ENCODE measurements around the gene PNPLA7.

DNA sequence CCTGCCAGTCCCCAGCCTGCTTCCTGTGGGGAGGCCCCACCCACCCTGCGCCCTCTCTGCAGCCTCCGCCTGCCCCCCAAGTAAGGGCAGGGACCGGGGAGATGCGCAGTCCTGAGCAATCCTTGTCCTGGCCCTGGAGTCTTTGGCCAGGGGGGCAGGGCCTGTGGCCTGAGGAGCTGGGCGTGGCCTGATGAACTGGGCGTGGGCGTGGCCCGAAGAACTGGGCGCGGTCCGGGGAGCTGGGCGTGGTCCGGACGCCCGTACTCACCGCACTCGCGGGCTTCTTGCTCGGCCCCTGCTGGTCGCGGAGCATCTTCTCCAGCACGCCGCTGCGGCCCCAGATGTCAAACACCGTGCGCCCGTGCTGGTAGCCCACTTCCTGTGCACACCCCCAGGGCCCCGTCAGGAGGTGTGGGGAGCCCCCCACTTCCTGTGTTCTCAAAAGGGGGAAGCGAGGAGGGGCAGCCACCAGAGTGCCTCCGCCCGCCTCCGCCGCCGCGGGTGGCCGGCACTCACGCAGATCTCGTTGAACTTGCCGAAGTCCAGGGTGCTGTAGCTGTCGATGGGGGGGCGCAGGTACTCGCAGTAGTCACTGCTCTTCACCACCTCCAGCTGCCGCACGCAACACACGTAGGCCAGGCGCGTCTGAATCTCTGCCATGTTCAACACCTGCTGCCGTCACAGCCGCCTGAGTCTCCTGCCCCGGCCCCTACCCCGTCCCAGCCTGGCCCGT, 88.4 kb downstream of the PNPLA7 start:
- TF ChIP-seq, protein P1, sequence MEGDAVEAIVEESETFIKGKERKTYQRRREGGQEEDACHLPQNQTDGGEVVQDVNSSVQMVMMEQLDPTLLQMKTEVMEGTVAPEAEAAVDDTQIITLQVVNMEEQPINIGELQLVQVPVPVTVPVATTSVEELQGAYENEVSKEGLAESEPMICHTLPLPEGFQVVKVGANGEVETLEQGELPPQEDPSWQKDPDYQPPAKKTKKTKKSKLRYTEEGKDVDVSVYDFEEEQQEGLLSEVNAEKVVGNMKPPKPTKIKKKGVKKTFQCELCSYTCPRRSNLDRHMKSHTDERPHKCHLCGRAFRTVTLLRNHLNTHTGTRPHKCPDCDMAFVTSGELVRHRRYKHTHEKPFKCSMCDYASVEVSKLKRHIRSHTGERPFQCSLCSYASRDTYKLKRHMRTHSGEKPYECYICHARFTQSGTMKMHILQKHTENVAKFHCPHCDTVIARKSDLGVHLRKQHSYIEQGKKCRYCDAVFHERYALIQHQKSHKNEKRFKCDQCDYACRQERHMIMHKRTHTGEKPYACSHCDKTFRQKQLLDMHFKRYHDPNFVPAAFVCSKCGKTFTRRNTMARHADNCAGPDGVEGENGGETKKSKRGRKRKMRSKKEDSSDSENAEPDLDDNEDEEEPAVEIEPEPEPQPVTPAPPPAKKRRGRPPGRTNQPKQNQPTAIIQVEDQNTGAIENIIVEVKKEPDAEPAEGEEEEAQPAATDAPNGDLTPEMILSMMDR (conservative IDR thresholded peaks at IDR 0.05; ENCODE audit: low read depth, low read length): no peak
- TF ChIP-seq EZH2phosphoT487 (IDR thresholded peaks at IDR 0.05; ENCODE audit: borderline replicate concordance, low read length) (no peak), EZH2 (IDR thresholded peaks at IDR 0.05; ENCODE audit: low read length, unreplicated experiment) (no peak)
